Breast epithelium (tissue), 4 donors: ENCODE data around the gene MAB21L4. TPM values are rescaled to one million over a fixed set of nuclear protein-coding genes. Genes with fewer than 3 reads are reported as not detected.

Source experiments
- DNase-seq, 2 donors: peaks; one replicate each; pipeline ENCODE4 v3.0.0-alpha.2; 2019; ENCODE audit warnings: low spot score in 2 of 2
- H3K27ac ChIP-seq, 2 donors: fragments of 200-600 bp; sonication (generic) in 1 of 2; one replicate each; pipeline ENCODE4 v1.5.1; 2016 to 2019; ENCODE audit warnings: mild to moderate bottlenecking in 1 of 2
- H3K27me3 ChIP-seq, 2 donors: fragments of 200-600 bp; sonication (generic) in 1 of 2; one replicate each; pipeline versions ENCODE4 v1.5.1 to v1.6.0; 2017 to 2019; ENCODE audit warnings: control low read depth in 1 of 2, mild to moderate bottlenecking in 1 of 2
- H3K36me3 ChIP-seq: fragments of 200-600 bp; one replicate; pipeline ENCODE4 v1.5.1; 2019
- H3K4me1 ChIP-seq, 2 donors: fragments of 200-600 bp; sonication (generic); one replicate each; pipeline ENCODE4 v1.5.1; 2016 to 2019; ENCODE audit warnings: control low read depth in 1 of 2
- H3K4me3 ChIP-seq, 3 donors: fragments of 200-600 bp; sonication (generic); 1 replicate in 2 of 3; 2 replicates in 1 of 3; pipeline ENCODE4 v1.5.1; 2016 to 2019; ENCODE audit warnings: mild to moderate bottlenecking in 3 of 3, moderate library complexity in 2 of 3
- H3K9me3 ChIP-seq, 2 donors: fragments of 200-600 bp; sonication (generic) in 1 of 2; one replicate each; pipeline ENCODE4 v1.5.1; 2016 to 2019; ENCODE audit warnings: control low read depth in 1 of 2
- CTCF ChIP-seq, 3 donors: fragments of 450-650 bp; IDR thresholded peaks; one replicate each; pipeline ENCODE4 v1.5.1; 2016 to 2017; ENCODE audit warnings: antibody characterized with exemption in 3 of 3, mild to moderate bottlenecking in 3 of 3, moderate library complexity in 3 of 3
- POLR2A ChIP-seq: fragments of 450-650 bp; IDR thresholded peaks from one replicate; pipeline ENCODE4 v1.6.1; 2016; ENCODE audit warnings: antibody characterized with exemption, mild to moderate bottlenecking, moderate library complexity
- POLR2AphosphoS5 ChIP-seq, 3 donors: sonication (generic); formaldehyde crosslinking; IDR thresholded peaks; one replicate each; pipeline ENCODE4 v1.6.1; 2017; ENCODE audit warnings: antibody characterized with exemption in 3 of 3
- intact Hi-C: fragments of 100-400 bp; cut with DNase I; formaldehyde crosslinking; loops from one replicate; pipeline ENCODE4 v1.15.1; 2023; ENCODE audit warnings: low total_unique reads
- total RNA-seq, 3 donors: library from RNA; depleted of rRNA; stranded (reverse); fragments of >200 nt; gene quantifications; one replicate each; pipeline ENCODE4 v1.1.0, GENCODE V29; 2016

The MAB21L4 gene
- total RNA-seq, 3 donors from 2014 or later: 0.15 to 2.3 TPM; not detected in 1

- no peaks in the 10 kb centered on the region for H3K4me1 ChIP-seq
- H3K36me3 ChIP-seq: no peaks in the 10 kb centered on the region
- peaks cover 0 to 7% of the 10 kb centered on the region in 2 donors for H3K9me3 ChIP-seq
- TF ChIP-seq CTCF (IDR thresholded peaks at IDR 0.05): no peak
- no peak for TF ChIP-seq POLR2AphosphoS5 (IDR thresholded peaks at IDR 0.05)
- no peak for TF ChIP-seq POLR2A
- no peak overlapping the region for H3K4me3 ChIP-seq
- no peak overlapping the region for H3K27ac ChIP-seq
- intact Hi-C loops: no loop called here
- no peaks in the 10 kb centered on the region for H3K27me3 ChIP-seq
- peak in 1 of 2 donors; percentile 7 for DNase-seq
Measured at GRCh38 chr2:240922982-240923537, 27.1 kb upstream of the MAB21L4 start.

GRCh38 chr2:240922245-240922981 lies 26.5 kb upstream of the MAB21L4 start:
- no peaks in the 10 kb centered on the region for H3K4me1 ChIP-seq
- no peak overlapping the region for H3K27ac ChIP-seq

GRCh38 chr2:240921995-240922244 lies 26.0 kb upstream of the MAB21L4 start:
- H3K4me1 ChIP-seq: peaks cover 0 to under 1% of the 10 kb centered on the region in 2 donors
- intact Hi-C loops: no loop called here
- no peak overlapping the region for H3K27ac ChIP-seq
- H3K9me3 ChIP-seq: no peaks in the 10 kb centered on the region
- peak in 1 of 2 donors; percentile 15 for DNase-seq
- no peak overlapping the region for H3K4me3 ChIP-seq
- no peaks in the 10 kb centered on the region for H3K27me3 ChIP-seq
- no peaks in the 10 kb centered on the region for H3K36me3 ChIP-seq
- TF ChIP-seq POLR2AphosphoS5 (IDR thresholded peaks at IDR 0.05) (no peak), CTCF (IDR thresholded peaks at IDR 0.05) (no peak)

More at GRCh38 chr2:240922245-240922981, 26.5 kb upstream of the MAB21L4 start:
- no peak for TF ChIP-seq POLR2A
- no peak for TF ChIP-seq POLR2AphosphoS5 (IDR thresholded peaks at IDR 0.05)
- TF ChIP-seq CTCF (IDR thresholded peaks at IDR 0.05): no peak
- Histone ChIP-seq H3K27me3 (no peaks in the 10 kb centered on the region), H3K4me3 (no peak overlapping the region), H3K9me3 (peaks cover 0 to under 1% of the 10 kb centered on the region in 2 donors), H3K36me3 (no peaks in the 10 kb centered on the region)
- intact Hi-C loops: no loop called here
- DNase-seq: peak; percentile 9 to 43

GRCh38 chr2:240921311-240921994 lies 25.5 kb upstream of the MAB21L4 start:
- H3K27ac ChIP-seq: peak overlapping the region; percentile 25 to 59
- H3K27me3 ChIP-seq: no peaks in the 10 kb centered on the region
- intact Hi-C loops: no loop called here
- H3K4me3 ChIP-seq: no peak overlapping the region
- no peaks in the 10 kb centered on the region for H3K9me3 ChIP-seq
- peak; percentile 12 to 55 for DNase-seq
- H3K36me3 ChIP-seq: no peaks in the 10 kb centered on the region
- TF ChIP-seq POLR2A (no peak), CTCF (IDR thresholded peaks at IDR 0.05) (no peak), POLR2AphosphoS5 (IDR thresholded peaks at IDR 0.05) (no peak)
- peaks cover 0 to 5% of the 10 kb centered on the region in 2 donors for H3K4me1 ChIP-seq

- Histone ChIP-seq H3K4me3 (no peak overlapping the region), H3K36me3 (no peaks in the 10 kb centered on the region), H3K4me1 (peaks cover 0 to 5% of the 10 kb centered on the region in 2 donors), H3K27ac (peak overlapping the region; percentile 25 to 59), H3K27me3 (peaks cover 0 to 2% of the 10 kb centered on the region in 2 donors), H3K9me3 (no peaks in the 10 kb centered on the region)
- intact Hi-C loops: no loop called here
- TF ChIP-seq POLR2AphosphoS5 (IDR thresholded peaks at IDR 0.05) (no peak), CTCF (IDR thresholded peaks at IDR 0.05) (no peak), POLR2A (no peak)
- peak in 1 of 2 donors; percentile 38 for DNase-seq
Measured at GRCh38 chr2:240920783-240921231, 24.9 kb upstream of the MAB21L4 start.
